Fibroblast of mammary gland (primary cell): Measurements from ENCODE around the gene PSMG4.

Experiments
- DNase-seq: peaks from one replicate; pipeline ENCODE4 v3.0.0-alpha.2; 2010; ENCODE audit warnings: low read depth
- H3K4me3 ChIP-seq: 2 replicates; pipeline ENCODE4 v1.5.1; 2011; ENCODE audit warnings: low read depth, mild to moderate bottlenecking, low read length, moderate library complexity; ENCODE audit not compliant: control insufficient read depth
- TF ChIP-seq, protein P1 (sequence below): conservative IDR thresholded peaks from 2 replicates; pipeline ENCODE4 v1.5.1; 2011; ENCODE audit warnings: low read depth, low read length, inconsistent platforms; ENCODE audit not compliant: control insufficient read depth, insufficient read depth

PSMG4 gene

DNA sequence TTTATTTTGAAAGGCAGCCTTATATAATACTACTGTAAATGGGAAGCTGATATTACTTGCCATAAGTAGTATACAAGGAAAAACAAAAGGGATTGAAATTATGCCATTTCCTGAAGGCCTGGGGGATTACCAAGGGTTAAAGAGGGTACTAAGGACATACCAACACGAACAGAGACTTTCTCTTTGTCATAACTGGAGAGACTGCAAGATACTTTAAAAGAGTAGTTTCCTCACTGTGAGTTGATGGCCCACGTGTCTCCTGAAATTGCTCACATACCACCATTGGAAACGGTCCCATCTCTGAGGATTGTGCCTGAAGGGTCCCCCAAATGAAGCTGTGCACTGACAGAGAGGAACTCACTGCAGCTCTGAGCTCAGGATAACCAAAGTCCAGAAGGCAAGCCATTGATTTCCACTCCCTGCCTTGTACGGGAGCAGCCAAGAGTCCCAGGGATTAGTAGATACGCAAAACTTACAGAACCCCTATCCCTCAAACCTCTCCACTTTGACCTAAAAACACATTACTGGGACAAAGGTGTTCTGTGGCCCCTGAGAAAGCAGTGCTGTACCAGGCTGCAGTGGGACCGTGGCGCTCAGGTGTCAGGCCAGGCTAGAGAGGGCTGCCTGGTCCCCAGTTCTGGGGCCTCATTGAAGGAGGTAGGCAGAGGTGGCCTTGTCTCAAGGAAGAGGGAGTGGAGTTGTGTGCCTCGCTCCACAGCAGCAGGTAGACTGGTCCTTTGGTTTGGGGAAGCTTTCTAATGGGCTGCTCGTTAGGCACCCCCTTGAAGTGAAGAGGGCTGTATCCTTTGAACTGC lies 15.2 kb downstream of the PSMG4 start:
- no peak overlapping the region for H3K4me3 ChIP-seq
- TF ChIP-seq, protein P1, sequence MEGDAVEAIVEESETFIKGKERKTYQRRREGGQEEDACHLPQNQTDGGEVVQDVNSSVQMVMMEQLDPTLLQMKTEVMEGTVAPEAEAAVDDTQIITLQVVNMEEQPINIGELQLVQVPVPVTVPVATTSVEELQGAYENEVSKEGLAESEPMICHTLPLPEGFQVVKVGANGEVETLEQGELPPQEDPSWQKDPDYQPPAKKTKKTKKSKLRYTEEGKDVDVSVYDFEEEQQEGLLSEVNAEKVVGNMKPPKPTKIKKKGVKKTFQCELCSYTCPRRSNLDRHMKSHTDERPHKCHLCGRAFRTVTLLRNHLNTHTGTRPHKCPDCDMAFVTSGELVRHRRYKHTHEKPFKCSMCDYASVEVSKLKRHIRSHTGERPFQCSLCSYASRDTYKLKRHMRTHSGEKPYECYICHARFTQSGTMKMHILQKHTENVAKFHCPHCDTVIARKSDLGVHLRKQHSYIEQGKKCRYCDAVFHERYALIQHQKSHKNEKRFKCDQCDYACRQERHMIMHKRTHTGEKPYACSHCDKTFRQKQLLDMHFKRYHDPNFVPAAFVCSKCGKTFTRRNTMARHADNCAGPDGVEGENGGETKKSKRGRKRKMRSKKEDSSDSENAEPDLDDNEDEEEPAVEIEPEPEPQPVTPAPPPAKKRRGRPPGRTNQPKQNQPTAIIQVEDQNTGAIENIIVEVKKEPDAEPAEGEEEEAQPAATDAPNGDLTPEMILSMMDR, result no peak
- DNase-seq, result no peak

DNA sequence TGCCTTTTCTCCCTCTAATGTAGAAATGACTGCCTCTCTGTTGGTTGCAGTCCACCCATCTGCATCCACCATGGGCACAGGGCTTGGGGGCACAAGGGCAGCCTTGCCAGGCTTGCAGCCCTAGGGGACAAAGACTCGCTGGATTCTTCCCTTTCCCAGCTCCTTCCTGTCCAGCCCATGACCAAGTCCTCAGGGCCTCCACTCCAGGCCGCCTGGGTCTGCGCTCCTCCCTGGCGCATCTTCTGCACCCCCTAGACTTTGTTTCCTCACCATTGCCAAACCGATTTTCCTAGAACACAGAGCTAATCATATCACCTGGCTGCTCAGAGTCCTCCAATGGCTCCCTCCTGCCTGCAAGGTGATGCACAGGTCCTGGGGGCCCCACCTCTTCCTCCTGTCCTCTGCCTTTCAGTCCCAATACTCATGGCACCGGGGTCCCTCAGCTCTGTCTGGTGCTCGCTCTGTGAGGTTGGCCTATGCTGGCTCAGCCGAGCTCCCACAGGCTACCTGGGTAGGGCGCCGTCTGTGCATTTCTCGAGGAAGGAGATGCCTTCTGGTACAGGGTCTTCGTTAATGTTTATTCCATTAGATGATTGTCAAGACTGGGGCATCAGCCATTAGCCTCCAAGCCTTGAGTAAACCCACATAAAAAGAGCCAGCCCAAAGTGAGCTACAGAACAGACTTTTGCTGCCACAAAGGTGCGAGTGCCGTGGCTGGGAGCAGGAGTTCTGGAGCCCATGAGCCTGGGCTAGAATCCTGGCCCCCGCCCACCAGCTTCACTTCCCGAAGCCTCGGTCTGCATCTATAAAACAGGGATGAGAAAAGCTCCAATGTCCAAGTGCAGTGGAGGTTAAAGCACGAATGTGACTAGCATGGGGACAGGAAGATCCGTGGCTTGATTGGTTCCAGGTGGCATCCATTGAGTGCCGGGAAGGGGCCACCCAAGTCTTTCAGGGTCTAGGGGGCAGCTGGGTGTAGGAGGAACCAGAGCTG lies 17.7 kb downstream of the PSMG4 start:
- H3K4me3 ChIP-seq, result no peak overlapping the region
- TF ChIP-seq, protein P1, result no peak
- DNase-seq, result no peak

DNA sequence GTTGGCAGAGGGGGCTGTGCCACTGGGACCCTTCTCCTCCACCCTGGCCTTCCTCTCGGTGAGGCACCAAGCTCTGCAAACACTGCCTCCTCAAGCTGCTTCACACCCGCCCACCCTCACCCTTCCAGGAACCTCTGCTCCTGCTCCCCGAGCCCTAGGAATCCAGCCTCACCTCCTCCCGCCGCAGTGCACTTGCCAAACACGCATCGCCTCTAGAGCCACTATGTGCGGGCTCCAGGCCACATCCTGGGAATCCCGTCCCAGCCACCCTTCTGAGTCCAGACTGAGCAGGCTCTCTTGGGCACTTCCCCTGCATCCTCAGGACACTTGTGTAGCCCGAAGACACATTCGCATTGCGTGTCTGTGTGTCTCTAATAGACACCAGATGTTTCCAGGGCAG lies 18.5 kb downstream of the PSMG4 start:
- TF ChIP-seq, protein P1, result no peak
- H3K4me3 ChIP-seq, result no peak overlapping the region
- no peak for DNase-seq

DNA sequence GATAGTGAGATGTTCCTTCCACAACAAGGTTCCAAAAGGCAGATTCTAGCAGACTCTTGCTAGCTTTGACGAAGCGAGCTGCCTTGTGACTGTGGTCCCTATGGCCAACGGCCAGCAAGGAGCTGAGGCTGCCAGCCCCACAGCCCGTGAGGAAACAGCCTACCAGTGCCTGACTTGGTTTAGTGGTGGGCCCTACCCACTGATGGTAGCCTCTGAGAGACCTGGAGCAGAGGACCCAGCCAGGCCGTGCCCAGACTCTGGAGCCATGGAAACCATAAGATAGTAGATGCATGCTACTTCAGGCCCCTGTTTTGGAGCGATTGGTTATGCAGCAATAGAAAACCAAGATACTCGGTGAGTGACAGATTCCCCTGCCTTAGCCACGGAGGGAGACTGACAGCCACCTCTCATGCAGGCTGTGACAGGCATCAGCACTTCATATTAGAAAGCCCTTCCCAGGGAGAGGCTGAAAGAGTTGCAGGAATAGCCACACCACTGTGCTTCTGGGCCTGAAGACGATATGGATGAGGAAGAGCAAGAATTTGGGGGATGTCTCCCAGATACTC lies 19.2 kb downstream of the PSMG4 start:
- no peak for DNase-seq
- TF ChIP-seq, protein P1, result no peak
- no peak overlapping the region for H3K4me3 ChIP-seq

DNA sequence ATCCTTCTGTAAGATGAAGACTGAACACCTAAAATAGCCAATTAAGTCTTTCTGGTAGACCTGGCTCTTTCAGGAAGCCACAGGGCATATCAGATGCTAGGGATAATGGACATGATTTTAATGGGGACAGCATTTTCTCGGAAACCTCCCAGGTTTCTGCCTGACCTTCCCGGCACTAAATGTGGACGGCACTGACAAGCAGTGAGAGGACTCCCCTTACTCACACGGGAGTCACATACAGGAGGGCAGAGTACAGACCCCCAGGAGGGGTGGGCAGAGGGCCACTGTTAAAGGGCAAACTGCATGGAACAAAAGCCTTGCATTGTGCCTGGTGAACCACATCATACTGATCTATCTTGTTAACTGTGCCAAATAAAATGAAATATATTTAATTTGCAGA lies 19.9 kb downstream of the PSMG4 start:
- no peak overlapping the region for H3K4me3 ChIP-seq
- no peak for DNase-seq
- TF ChIP-seq, protein P1, result no peak

DNA sequence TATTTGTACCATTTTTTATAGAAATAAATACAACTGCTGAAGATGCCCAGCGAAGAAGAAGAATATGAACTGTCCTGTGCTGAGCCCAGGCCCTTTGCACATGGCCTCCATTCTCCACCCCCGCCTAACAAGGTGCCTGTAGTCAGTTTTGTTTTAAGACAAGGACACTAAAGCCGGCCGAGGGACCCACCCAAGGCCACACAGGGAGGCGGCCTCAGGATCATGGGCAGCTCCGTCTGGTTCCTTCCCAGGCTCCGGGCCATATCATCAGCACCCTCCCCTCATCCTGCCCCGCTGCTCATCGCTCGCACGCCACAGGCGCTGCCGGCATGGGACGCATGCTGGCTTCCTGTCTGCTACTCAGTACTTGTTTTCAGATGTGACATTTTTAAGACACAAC lies 21.3 kb downstream of the PSMG4 start:
- H3K4me3 ChIP-seq, result no peak overlapping the region
- no peak for DNase-seq
- TF ChIP-seq, protein P1, result no peak
